Tibial nerve (tissue), 4 donors: ENCODE data around the gene RNF213.

ENCODE experiments used
- EP300 ChIP-seq, 2 donors: sonication (generic); formaldehyde crosslinking; IDR thresholded peaks; one replicate each; pipeline ENCODE4 v1.6.1; 2017; ENCODE audit warnings: antibody characterized with exemption in 2 of 2, mild to moderate bottlenecking in 1 of 2
- POLR2A ChIP-seq, 2 donors: fragments of 450-650 bp; IDR thresholded peaks; one replicate each; pipeline ENCODE4 v1.6.1; 2017; ENCODE audit warnings: antibody characterized with exemption in 2 of 2, mild to moderate bottlenecking in 2 of 2, moderate library complexity in 2 of 2
- TF ChIP-seq, protein P1 (sequence below), 5 experiments: fragments of 200-600 bp in 3 of 5; fragments of 450-650 bp in 2 of 5; sonication (generic) in 3 of 5; IDR thresholded peaks; one replicate each; pipeline ENCODE4 v1.5.1; 2016 to 2019; ENCODE audit warnings: antibody characterized with exemption in 5 of 5, mild to moderate bottlenecking in 3 of 5, moderate library complexity in 2 of 5

DNA sequence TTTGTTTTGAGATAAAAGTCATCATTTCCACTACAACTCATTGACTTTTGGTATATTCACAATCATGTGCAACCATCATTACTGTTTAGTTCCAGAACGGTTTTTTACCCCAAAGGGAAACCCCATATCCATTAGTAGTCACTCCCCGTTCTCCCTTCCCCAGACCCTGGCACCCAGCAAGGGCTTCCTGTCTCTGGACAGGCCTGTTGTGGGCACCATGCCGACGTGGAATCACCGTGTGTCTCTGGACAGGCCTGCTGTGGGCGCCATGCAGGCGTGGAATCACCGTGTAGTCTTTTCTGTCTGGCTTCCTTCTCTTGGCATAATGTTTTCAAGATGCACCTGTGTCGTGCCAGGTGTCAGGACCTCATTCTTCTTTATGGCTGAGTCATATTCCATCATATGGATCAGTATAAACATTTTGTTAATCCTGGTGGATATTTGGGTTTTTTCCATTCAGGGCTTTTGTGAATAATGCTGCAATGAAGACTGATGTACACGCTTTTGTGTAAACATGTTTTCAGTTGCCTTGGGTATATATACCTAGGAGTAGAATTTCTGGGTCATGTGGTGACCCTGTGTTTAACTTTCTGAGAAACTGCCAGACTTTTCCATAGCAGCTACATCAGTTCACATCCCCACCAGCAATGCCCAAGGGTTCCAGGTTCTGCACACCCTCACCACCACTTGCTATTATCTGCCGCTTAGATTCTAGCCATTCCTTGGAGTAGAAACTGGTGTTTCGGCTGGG lies 173.4 kb downstream of the RNF213 start:
- TF ChIP-seq, protein P1, sequence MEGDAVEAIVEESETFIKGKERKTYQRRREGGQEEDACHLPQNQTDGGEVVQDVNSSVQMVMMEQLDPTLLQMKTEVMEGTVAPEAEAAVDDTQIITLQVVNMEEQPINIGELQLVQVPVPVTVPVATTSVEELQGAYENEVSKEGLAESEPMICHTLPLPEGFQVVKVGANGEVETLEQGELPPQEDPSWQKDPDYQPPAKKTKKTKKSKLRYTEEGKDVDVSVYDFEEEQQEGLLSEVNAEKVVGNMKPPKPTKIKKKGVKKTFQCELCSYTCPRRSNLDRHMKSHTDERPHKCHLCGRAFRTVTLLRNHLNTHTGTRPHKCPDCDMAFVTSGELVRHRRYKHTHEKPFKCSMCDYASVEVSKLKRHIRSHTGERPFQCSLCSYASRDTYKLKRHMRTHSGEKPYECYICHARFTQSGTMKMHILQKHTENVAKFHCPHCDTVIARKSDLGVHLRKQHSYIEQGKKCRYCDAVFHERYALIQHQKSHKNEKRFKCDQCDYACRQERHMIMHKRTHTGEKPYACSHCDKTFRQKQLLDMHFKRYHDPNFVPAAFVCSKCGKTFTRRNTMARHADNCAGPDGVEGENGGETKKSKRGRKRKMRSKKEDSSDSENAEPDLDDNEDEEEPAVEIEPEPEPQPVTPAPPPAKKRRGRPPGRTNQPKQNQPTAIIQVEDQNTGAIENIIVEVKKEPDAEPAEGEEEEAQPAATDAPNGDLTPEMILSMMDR (IDR thresholded peaks at IDR 0.05), result no peak
- TF ChIP-seq POLR2A (IDR thresholded peaks at IDR 0.05) (no peak), EP300 (IDR thresholded peaks at IDR 0.05) (no peak)
